Measurements from ENCODE around the gene EML4.

GRCh38 chr2:42153944-42154581 is 15.1 kb upstream of the EML4 start:
- TF ChIP-seq POLR2A (IDR thresholded peaks at IDR 0.05): no peak
- TF ChIP-seq, protein P1, sequence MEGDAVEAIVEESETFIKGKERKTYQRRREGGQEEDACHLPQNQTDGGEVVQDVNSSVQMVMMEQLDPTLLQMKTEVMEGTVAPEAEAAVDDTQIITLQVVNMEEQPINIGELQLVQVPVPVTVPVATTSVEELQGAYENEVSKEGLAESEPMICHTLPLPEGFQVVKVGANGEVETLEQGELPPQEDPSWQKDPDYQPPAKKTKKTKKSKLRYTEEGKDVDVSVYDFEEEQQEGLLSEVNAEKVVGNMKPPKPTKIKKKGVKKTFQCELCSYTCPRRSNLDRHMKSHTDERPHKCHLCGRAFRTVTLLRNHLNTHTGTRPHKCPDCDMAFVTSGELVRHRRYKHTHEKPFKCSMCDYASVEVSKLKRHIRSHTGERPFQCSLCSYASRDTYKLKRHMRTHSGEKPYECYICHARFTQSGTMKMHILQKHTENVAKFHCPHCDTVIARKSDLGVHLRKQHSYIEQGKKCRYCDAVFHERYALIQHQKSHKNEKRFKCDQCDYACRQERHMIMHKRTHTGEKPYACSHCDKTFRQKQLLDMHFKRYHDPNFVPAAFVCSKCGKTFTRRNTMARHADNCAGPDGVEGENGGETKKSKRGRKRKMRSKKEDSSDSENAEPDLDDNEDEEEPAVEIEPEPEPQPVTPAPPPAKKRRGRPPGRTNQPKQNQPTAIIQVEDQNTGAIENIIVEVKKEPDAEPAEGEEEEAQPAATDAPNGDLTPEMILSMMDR (IDR thresholded peaks at IDR 0.05): no peak

Measured in adrenal gland (tissue), 5 donors.